Measurements from ENCODE around the gene ARHGEF16. TPM values are rescaled to one million over a fixed set of nuclear protein-coding genes. Genes with fewer than 3 reads are reported as not detected.

ARHGEF16 gene
- total and polyA plus RNA-seq, 5 experiments from 2014 or later, result not detected

- POLR2A ChIA-PET, result no interaction called here
- no peak overlapping the region for H3K4me3 Mint-ChIP-seq
- DNase-seq (no peak), ATAC-seq (no peak)
- H3K27ac Mint-ChIP-seq, result no peak overlapping the region
- peaks cover 0 to 11% (median 0%) of the 10 kb centered on the region in 9 donors for H3K9me3 Mint-ChIP-seq
- H3K36me3 Mint-ChIP-seq, result no peaks in the 10 kb centered on the region
- H3K4me1 Mint-ChIP-seq, result no peaks in the 10 kb centered on the region
- H3K27me3 Mint-ChIP-seq, result peaks cover 0 to 7% (median 3%) of the 10 kb centered on the region in 5 donors
These were observed 39.0 kb upstream of the ARHGEF16 start for GRCh38 chr1:3415260-3416090.

GRCh38 chr1:3417082-3417739 is 37.3 kb upstream of the ARHGEF16 start:
- H3K9me3 Mint-ChIP-seq, result peaks cover 0 to 11% (median 0%) of the 10 kb centered on the region in 9 donors
- no peak for ATAC-seq
- H3K27ac Mint-ChIP-seq, result no peak overlapping the region
- no peak for DNase-seq
- peaks cover 0 to 6% (median 2%) of the 10 kb centered on the region in 4 donors for H3K4me1 Mint-ChIP-seq
- POLR2A ChIA-PET, result no interaction called here
- no peaks in the 10 kb centered on the region for H3K36me3 Mint-ChIP-seq
- H3K4me3 Mint-ChIP-seq, result no peak overlapping the region
- peaks cover 0 to 18% (median 13%) of the 10 kb centered on the region in 5 donors for H3K27me3 Mint-ChIP-seq

GRCh38 chr1:3417934-3418333 is 36.5 kb upstream of the ARHGEF16 start:
- DNase-seq (no peak), ATAC-seq (no peak)
- no peaks in the 10 kb centered on the region for H3K36me3 Mint-ChIP-seq
- H3K27ac Mint-ChIP-seq, result no peak overlapping the region
- POLR2A ChIA-PET, result no interaction called here
- H3K4me1 Mint-ChIP-seq, result peaks cover 0 to 6% (median 2%) of the 10 kb centered on the region in 4 donors
- peaks cover 0 to 11% (median 0%) of the 10 kb centered on the region in 9 donors for H3K9me3 Mint-ChIP-seq
- peaks cover 0 to 20% (median 13%) of the 10 kb centered on the region in 5 donors for H3K27me3 Mint-ChIP-seq
- no peak overlapping the region for H3K4me3 Mint-ChIP-seq

GRCh38 chr1:3418600-3418999 is 35.9 kb upstream of the ARHGEF16 start:
- Mint-ChIP-seq H3K4me3 (no peak overlapping the region), H3K27me3 (peaks cover 0 to 20% (median 11%) of the 10 kb centered on the region in 5 donors), H3K36me3 (no peaks in the 10 kb centered on the region), H3K9me3 (peaks cover 0 to 11% (median 0%) of the 10 kb centered on the region in 9 donors), H3K27ac (no peak overlapping the region), H3K4me1 (peaks cover 0 to 6% (median 2%) of the 10 kb centered on the region in 4 donors)
- POLR2A ChIA-PET, result no interaction called here
- no peak for DNase-seq
- ATAC-seq, result no peak

GRCh38 chr1:3419415-3420204 is 34.9 kb upstream of the ARHGEF16 start:
- POLR2A ChIA-PET, result no interaction called here
- Mint-ChIP-seq H3K9me3 (peaks cover 0 to 11% (median 0%) of the 10 kb centered on the region in 9 donors), H3K4me1 (peaks cover 0 to 6% (median 2%) of the 10 kb centered on the region in 4 donors), H3K27ac (no peak overlapping the region), H3K4me3 (no peak overlapping the region), H3K36me3 (no peaks in the 10 kb centered on the region), H3K27me3 (peaks cover 0 to 20% (median 15%) of the 10 kb centered on the region in 5 donors)
- ATAC-seq (no peak), DNase-seq (no peak)

- Mint-ChIP-seq H3K36me3 (no peaks in the 10 kb centered on the region), H3K4me1 (peaks cover 0 to 6% (median 2%) of the 10 kb centered on the region in 4 donors), H3K27ac (no peak overlapping the region), H3K9me3 (peaks cover 0 to 11% (median 0%) of the 10 kb centered on the region in 9 donors), H3K4me3 (no peak overlapping the region), H3K27me3 (peaks cover 0 to 20% (median 15%) of the 10 kb centered on the region in 5 donors)
- DNase-seq, result no peak
- no peak for ATAC-seq
- POLR2A ChIA-PET, result no interaction called here
These were observed 34.1 kb upstream of the ARHGEF16 start for GRCh38 chr1:3420218-3420951.

- H3K36me3 Mint-ChIP-seq, result no peaks in the 10 kb centered on the region
- DNase-seq, result no peak
- no peaks in the 10 kb centered on the region for H3K9me3 Mint-ChIP-seq
- no peak for ATAC-seq
- peaks cover 0 to 16% (median 15%) of the 10 kb centered on the region in 5 donors for H3K27me3 Mint-ChIP-seq
- no peak overlapping the region for H3K27ac Mint-ChIP-seq
- no peak overlapping the region for H3K4me3 Mint-ChIP-seq
- peaks cover 0 to 6% (median 2%) of the 10 kb centered on the region in 4 donors for H3K4me1 Mint-ChIP-seq
- POLR2A ChIA-PET, result no interaction called here
These were observed 31.8 kb upstream of the ARHGEF16 start for GRCh38 chr1:3422638-3423037.

- no peaks in the 10 kb centered on the region for H3K36me3 Mint-ChIP-seq
- H3K27ac Mint-ChIP-seq, result peak overlapping the region in 1 of 10 donors; percentile 53
- POLR2A ChIA-PET, result no interaction called here
- H3K9me3 Mint-ChIP-seq, result no peaks in the 10 kb centered on the region
- DNase-seq (no peak), ATAC-seq (no peak)
- peaks cover 0 to 16% (median 15%) of the 10 kb centered on the region in 5 donors for H3K27me3 Mint-ChIP-seq
- H3K4me3 Mint-ChIP-seq, result no peak overlapping the region
- H3K4me1 Mint-ChIP-seq, result peaks cover 0 to 6% (median 2%) of the 10 kb centered on the region in 4 donors
These were observed 31.1 kb upstream of the ARHGEF16 start for GRCh38 chr1:3423245-3423829.

- Mint-ChIP-seq H3K4me1 (peaks cover 0 to 6% (median 2%) of the 10 kb centered on the region in 4 donors), H3K27me3 (peaks cover 0 to 16% (median 15%) of the 10 kb centered on the region in 5 donors), H3K4me3 (no peak overlapping the region), H3K36me3 (no peaks in the 10 kb centered on the region), H3K27ac (peak overlapping the region in 1 of 10 donors; percentile 53), H3K9me3 (no peaks in the 10 kb centered on the region)
- ATAC-seq (no peak), DNase-seq (no peak)
- POLR2A ChIA-PET, result no interaction called here
These were observed 30.4 kb upstream of the ARHGEF16 start for GRCh38 chr1:3423896-3424611.

- peaks cover 0 to 6% (median 2%) of the 10 kb centered on the region in 4 donors for H3K4me1 Mint-ChIP-seq
- no peak overlapping the region for H3K27ac Mint-ChIP-seq
- H3K9me3 Mint-ChIP-seq, result no peaks in the 10 kb centered on the region
- POLR2A ChIA-PET, result no interaction called here
- peaks cover 0 to 16% (median 13%) of the 10 kb centered on the region in 5 donors for H3K27me3 Mint-ChIP-seq
- DNase-seq (no peak), ATAC-seq (no peak)
- no peak overlapping the region for H3K4me3 Mint-ChIP-seq
- H3K36me3 Mint-ChIP-seq, result no peaks in the 10 kb centered on the region
These were observed 28.8 kb upstream of the ARHGEF16 start for GRCh38 chr1:3425486-3426215.

GRCh38 chr1:3426956-3427535 is 27.4 kb upstream of the ARHGEF16 start:
- no peak for DNase-seq
- POLR2A ChIA-PET, result no interaction called here
- Mint-ChIP-seq H3K9me3 (no peaks in the 10 kb centered on the region), H3K36me3 (no peaks in the 10 kb centered on the region), H3K27ac (no peak overlapping the region), H3K4me1 (peaks cover 0 to under 1% (median 0%) of the 10 kb centered on the region in 4 donors), H3K4me3 (no peak overlapping the region), H3K27me3 (peaks cover 0 to 6% (median 3%) of the 10 kb centered on the region in 5 donors)
- no peak for ATAC-seq
